ENCODE measurements around the gene YWHAQ. TPM values are rescaled to one million over a fixed set of nuclear protein-coding genes. Genes with fewer than 3 reads are reported as not detected.
A peak's percentile ranks its signal among the peaks of the same experiment; 100 is the strongest.

YWHAQ gene
- total and polyA plus RNA-seq, 8 donors = 104 to 226 (median 150) TPM

GRCh38 chr2:9655441-9656269 lies 24.9 kb upstream of the YWHAQ start:
- 77 to 85% (median 83%) methylated on average over 13 of the region's 13 CpGs for WGBS, 5 donors
- Histone ChIP-seq H3K27me3 (no peaks in the 10 kb centered on the region), H3K9me3 (no peaks in the 10 kb centered on the region), H3K27ac (no peak overlapping the region), H3K4me1 (no peaks in the 10 kb centered on the region), H3K4me3 (no peak overlapping the region), H3K36me3 (no peaks in the 10 kb centered on the region)
- TF ChIP-seq POLR2A (IDR thresholded peaks at IDR 0.05) (no peak), CTCF (IDR thresholded peaks at IDR 0.05) (no peak), POLR2AphosphoS5 (IDR thresholded peaks at IDR 0.05) (no peak)
- DNase-seq = no peak
- intact Hi-C loops (cut with DNase I; ENCODE audit: low total_unique reads) = no loop called here

GRCh38 chr2:9654452-9655100 lies 23.8 kb upstream of the YWHAQ start:
- Histone ChIP-seq H3K27me3 (no peaks in the 10 kb centered on the region), H3K4me1 (no peaks in the 10 kb centered on the region), H3K27ac (no peak overlapping the region), H3K36me3 (no peaks in the 10 kb centered on the region), H3K4me3 (no peak overlapping the region), H3K9me3 (no peaks in the 10 kb centered on the region)
- 62 to 72% (median 67%) methylated on average over 6 of the region's 6 CpGs for WGBS, 5 donors
- DNase-seq = no peak
- intact Hi-C loops (cut with DNase I; ENCODE audit: low total_unique reads) = no loop called here
- no peak for TF ChIP-seq POLR2AphosphoS5 (IDR thresholded peaks at IDR 0.05)
- TF ChIP-seq EP300 (IDR thresholded peaks at IDR 0.05) = no peak
- no peak for TF ChIP-seq CTCF (IDR thresholded peaks at IDR 0.05)
- TF ChIP-seq POLR2A (IDR thresholded peaks at IDR 0.05) = no peak

- no peaks in the 10 kb centered on the region for H3K36me3 ChIP-seq
- no peaks in the 10 kb centered on the region for H3K27me3 ChIP-seq
- no peak overlapping the region for H3K4me3 ChIP-seq
- TF ChIP-seq CTCF (IDR thresholded peaks at IDR 0.05) (no peak), POLR2AphosphoS5 (IDR thresholded peaks at IDR 0.05) (no peak), POLR2A (IDR thresholded peaks at IDR 0.05) (no peak), EP300 (IDR thresholded peaks at IDR 0.05) (no peak)
- WGBS, 5 donors = 78 to 83% (median 82%) methylated on average over 10 of the region's 10 CpGs
- intact Hi-C loops (cut with DNase I; ENCODE audit: low total_unique reads) = no loop called here
- DNase-seq = no peak
- H3K27ac ChIP-seq = no peak overlapping the region
- H3K9me3 ChIP-seq = no peaks in the 10 kb centered on the region
- peaks cover 0 to 4% (median 0%) of the 10 kb centered on the region in 4 donors for H3K4me1 ChIP-seq
Measured at GRCh38 chr2:9653485-9654271, 22.9 kb upstream of the YWHAQ start.

GRCh38 chr2:9652898-9653479 lies 22.2 kb upstream of the YWHAQ start:
- 63 to 75% (median 70%) methylated on average over 5 of the region's 5 CpGs for WGBS, 5 donors
- Histone ChIP-seq H3K36me3 (no peaks in the 10 kb centered on the region), H3K27ac (no peak overlapping the region), H3K4me3 (no peak overlapping the region), H3K27me3 (no peaks in the 10 kb centered on the region), H3K9me3 (no peaks in the 10 kb centered on the region), H3K4me1 (peaks cover 0 to 4% (median 0%) of the 10 kb centered on the region in 4 donors)
- no peak for TF ChIP-seq CTCF (IDR thresholded peaks at IDR 0.05)
- TF ChIP-seq POLR2A (IDR thresholded peaks at IDR 0.05) = no peak
- TF ChIP-seq POLR2AphosphoS5 (IDR thresholded peaks at IDR 0.05) = no peak
- TF ChIP-seq EP300 (IDR thresholded peaks at IDR 0.05) = no peak
- intact Hi-C loops (cut with DNase I; ENCODE audit: low total_unique reads) = no loop called here
- DNase-seq = peak in 1 of 2 donors; percentile 47
